CD4-positive, alpha-beta T cell treated with Interleukin-21 for 1 hour (primary cell): ENCODE measurements around the gene ITGB7.

ENCODE experiments used
- DNase-seq: peaks from one replicate; pipeline ENCODE4 v3.0.0-alpha.2; 2020

Gene ITGB7, protein sequence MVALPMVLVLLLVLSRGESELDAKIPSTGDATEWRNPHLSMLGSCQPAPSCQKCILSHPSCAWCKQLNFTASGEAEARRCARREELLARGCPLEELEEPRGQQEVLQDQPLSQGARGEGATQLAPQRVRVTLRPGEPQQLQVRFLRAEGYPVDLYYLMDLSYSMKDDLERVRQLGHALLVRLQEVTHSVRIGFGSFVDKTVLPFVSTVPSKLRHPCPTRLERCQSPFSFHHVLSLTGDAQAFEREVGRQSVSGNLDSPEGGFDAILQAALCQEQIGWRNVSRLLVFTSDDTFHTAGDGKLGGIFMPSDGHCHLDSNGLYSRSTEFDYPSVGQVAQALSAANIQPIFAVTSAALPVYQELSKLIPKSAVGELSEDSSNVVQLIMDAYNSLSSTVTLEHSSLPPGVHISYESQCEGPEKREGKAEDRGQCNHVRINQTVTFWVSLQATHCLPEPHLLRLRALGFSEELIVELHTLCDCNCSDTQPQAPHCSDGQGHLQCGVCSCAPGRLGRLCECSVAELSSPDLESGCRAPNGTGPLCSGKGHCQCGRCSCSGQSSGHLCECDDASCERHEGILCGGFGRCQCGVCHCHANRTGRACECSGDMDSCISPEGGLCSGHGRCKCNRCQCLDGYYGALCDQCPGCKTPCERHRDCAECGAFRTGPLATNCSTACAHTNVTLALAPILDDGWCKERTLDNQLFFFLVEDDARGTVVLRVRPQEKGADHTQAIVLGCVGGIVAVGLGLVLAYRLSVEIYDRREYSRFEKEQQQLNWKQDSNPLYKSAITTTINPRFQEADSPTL

GRCh38 chr12:53207042-53207441, at the start of gene ITGB7:
ITGB7 (minus strand) TSS chr12:53207251; CDS start chr12:53200443, 6,808 bp downstream.
- DNase-seq = peak; percentile 77

- no peak for DNase-seq
Measured at GRCh38 chr12:53255996-53256395, 48.9 kb upstream of the ITGB7 start.

DNA sequence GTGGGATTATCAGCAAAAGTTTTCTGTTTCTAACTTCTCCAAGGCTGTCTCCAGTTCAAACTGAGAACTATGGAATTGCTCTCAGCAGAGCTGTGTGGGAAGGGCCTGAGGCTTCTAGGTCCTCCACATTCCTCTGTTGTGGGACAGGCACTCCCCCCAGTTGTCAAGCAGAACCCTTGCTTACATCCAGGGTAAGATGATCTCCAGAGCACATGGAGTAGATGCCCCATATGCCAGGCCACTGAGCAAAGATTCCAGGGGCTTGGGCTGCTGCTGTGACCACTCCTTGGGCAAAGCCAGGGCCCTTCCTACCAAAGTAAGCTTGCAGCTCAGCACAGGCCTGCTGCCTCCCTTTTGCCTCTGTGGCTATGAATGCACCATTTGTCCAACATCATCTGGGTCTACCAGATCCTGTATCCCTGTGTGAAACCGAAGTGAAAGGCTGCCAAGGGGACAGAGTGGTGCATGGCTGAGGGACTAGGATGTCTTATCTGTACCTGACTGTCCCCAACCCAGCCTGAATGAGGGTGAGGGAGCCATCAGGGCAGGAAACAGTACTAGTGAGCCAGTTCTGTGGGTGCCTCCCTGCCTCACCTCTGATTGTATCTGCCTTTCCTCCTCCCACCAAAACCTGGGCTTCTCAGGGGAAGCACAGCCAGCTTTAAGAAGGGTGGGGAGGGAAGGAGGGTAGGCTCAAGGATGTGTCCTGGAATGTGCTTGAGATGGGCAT, 47.9 kb upstream of the ITGB7 start:
- DNase-seq = no peak

- DNase-seq = no peak
Measured at GRCh38 chr12:53253298-53253697, 46.2 kb upstream of the ITGB7 start.

GRCh38 chr12:53252349-53252916, 45.4 kb upstream of the ITGB7 start:
- no peak for DNase-seq

DNA sequence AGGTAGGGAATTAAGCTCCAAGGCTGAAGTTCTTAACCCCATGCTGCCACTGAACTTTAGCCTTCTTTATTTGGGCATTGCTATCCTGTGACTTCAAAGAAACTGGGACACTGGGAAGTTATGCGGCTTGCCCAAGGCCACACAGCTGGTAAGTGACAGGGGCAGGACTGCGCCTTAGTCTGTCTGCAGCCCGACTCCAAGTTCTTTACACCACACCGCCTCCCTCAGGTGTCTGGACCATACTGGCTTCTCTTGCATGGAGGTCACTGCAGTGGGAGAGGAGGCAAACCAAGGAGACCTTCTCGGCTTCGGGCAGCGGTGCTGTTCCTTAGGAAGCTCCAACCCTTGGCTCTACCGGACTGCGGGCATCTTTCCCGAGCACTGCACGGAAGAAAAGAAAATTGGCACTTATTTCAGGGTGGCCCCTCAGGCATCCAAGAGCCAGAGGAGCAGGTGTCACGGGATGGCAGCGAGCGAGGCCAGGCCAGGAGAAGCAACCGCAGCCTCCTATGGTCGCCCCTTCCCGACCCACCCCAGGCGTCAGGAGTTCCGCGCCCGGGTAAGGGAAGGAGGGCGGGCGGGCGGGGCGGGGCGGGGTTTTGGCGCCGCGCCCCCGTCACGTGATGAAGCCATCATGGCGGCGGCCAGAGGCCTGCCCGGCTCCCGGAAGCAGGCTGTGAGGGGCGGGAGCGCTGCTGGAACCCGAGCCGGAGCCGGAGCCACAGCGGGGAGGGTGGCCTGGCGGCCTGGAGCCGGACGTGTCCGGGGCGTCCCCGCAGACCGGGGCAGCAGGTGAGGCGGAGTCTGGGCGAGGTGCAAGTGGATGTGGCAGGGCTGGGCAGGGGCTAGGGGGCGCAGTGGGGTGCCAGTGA, 44.7 kb upstream of the ITGB7 start:
- DNase-seq = peak; percentile 77

- DNase-seq = no peak
Measured at GRCh38 chr12:53245286-53245685, 38.2 kb upstream of the ITGB7 start.

DNA sequence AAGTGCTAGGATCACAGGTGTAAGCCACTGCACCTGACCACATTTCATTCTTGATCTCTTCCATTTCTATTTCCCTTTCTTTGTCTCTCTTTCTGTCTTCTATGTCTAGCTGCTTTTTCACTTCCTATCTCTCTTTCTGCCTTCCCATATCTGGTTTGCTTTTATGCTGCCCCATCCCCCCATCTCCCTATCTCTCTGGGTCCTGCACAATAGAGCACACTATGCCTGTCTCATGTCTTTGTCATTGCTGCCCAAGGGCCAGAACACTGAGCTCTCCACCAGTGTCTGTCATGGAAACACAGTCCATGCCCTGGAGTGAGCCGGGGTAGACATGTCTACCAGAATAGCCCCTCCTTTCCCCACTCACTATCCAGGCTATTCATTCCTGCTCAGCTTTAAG, 37.3 kb upstream of the ITGB7 start:
- no peak for DNase-seq

DNA sequence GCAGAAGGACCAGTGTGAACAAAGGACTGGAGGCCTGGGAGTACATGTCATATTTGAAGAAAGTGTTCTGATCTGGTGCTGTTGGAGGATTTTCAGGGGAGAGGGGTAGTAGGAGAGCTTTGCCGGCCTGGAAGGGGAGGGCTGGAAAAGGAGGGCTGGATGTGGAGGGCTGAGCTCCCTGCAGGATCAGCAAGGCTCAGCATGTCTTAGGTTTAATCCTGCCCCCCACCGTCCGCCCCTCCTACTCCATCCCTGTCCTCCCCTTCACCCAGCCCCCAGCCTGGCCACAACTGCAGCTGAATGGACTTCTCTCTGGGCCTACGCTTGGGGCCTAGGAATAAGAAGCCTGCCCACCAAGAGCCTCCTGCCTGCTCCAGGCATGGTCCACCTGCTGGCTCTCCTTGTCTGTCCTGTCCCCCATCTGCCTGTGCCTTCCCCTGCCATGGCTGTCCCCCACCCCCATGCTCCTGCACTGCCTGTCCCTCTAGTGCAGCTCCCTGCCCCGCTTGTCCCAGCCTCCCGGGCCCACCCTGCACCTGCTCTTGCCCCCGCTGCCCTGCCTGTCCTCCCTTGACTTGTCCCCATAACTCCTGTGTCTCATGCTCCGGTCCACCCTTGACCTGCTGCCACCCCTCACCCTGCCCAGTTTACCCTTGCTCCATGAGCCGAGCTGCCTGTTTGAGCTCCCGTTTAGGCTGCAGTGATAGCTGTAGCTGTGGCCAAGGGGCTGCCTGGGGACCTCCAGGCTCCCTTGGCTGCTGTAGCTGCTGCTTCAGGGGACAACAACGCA, 34.8 kb upstream of the ITGB7 start:
- no peak for DNase-seq

- no peak for DNase-seq
Measured at GRCh38 chr12:53239643-53240258, 32.7 kb upstream of the ITGB7 start.

DNA sequence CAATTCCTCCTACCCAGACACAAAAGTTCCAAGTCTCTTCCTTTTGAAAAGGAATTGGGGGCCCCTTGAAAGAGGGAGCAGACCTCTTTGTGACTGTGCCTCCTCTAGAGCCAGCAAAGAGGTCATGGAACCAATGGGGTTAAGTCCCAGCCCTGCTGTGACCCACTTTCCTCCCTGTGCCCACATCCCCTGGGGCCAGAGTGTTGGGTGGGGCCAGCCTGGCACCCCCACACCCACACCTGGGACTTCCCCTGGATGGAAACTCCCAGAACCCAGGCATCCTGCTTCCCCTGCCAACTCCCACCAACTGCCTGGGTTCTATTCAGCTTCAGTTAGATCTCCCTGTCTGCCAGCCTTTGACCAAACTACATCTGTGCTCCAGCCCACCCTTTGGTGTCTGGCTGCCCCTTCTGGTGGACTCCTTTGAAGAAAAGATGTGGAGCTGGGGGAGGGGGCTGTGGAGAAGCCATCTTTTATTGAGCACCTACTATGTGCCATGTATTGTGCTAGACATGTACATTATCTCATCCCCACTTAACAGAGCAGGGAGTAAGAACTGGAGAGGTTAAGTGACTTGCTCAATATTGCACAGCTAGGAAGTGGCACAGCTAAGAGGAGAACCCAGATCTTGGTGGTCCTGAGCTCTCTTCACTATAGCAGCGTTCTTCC, 29.5 kb upstream of the ITGB7 start:
- DNase-seq = peak; percentile 80

DNA sequence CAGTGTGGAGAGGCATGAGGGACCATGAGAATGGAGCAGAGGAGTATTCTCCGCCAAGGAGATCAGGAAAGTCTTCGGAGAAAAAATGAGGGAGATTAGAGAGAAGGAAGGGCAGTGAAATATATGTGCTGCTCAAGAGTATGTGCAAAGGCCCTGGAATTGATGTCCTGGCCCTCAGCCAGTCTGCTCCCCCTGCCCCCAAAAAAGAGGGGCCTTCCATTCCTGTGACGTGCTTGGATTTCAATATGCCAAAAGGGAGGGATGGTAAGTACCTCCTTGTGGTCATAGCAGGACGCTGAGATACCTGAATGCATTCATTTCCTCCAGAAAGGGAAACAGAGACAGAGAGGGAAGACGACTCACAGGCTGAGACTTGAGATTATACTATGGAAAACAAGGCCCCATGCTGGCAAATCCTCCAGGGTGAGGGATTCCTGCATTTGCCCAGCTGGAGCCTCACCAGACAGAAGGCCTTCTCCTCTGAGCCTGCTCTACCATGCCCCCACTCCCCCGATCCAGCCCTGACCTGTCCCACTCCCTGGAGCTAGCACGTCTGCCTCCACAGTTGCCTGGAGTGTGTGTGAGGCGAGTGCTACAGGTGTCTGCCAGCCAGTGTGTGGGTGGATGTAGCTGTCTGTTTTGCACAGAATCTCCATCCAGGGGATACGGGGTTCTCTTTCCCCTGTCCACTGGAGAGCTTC, 28.8 kb upstream of the ITGB7 start:
- no peak for DNase-seq

DNA sequence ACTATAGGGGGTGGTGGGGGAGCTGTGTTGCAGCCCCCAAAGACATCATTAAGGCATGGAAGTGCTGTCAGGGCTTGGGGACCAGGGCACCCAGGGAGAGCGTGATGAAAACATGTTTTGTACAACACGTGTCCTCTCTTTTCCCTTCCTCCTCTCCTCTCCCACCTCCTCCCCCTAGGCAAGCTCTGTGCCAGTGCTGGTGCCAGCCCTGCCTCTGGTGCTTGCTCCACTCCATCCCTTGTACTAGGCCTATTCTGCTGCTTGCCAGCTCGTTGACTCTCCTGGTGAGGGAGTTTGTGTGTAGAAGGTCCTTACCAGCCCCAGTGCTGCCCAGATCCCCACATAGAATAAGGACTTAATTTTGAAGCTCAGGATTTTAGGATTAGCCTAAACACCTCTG, 28.1 kb upstream of the ITGB7 start:
- no peak for DNase-seq

- DNase-seq = no peak
Measured at GRCh38 chr12:53234271-53234914, 27.3 kb upstream of the ITGB7 start.

GRCh38 chr12:53233671-53234121, 26.6 kb upstream of the ITGB7 start:
- DNase-seq = no peak

DNA sequence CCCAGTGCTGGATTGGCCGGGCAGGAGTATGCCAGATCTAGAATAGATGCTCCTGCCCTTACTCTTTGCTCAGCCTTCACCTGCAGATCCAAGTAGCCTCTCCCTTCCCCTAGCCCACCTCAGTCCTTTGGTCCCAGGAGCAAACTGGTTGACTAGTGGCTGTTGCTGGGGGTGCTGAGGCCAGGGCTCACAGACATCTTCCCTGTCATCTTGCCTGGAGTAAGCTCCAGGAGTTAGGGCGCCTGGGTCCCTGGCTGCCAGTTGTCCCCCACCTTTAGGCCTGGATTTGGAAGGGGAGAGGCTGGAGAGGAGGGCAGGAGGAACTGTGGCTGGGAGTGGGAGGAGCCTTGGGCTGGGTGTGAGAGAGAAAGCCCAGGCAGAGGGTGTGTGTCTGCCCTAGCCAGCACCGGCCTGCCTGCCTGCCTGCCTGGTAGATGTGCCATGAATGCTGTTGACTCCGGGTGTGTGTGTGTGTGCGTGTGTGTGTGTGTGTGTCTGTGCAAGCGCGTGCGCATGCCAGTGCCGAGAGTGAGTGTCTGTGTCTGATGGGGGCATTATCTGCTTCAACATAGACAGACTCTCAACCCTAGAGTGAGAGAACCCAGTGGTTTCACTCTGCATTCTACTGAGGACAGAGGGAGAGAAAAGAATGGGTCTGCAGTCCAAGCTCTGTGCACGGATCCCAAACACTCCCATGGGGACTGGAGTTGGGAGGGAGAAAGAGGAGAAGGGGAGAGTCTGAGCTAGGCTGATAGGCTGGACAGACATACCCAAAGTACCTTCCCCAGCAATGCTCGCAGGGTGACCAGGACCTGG, 25.8 kb upstream of the ITGB7 start:
- peak; percentile 58 for DNase-seq

DNA sequence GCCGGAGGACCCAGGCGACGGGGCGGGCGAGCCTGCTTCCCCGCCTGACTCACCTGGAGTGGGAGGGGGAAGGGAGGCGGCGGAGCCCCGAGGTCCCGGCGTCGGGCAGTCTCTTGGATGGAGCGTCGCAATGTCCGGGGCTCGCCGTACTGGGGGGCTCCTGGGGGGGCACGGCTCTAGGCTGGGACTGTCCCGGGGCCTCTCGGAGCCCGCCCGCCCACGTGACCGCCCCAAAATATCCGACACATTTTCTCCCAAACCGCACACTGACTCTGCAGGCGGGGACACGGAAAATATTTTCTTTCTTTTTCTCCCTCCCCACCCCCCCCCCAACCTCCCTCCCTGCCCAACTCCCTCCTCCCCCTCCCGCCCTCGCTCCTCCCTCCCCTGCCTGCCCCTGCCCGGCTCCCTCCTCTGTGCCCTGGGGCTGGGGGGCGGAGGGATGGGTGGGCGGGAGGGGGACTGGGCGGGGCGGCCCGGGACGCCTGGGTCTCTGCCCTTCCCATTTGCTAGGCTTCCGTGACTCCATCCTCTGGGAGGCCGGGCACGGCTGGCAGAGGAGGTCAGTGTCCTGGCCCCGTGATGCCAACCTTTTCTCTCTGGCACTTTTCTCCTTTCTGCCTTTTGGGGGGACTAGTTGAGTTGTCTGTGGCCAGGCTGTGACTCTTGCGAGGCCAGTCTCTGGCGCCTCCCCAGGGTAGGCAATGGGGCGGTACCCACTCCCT, 25.0 kb upstream of the ITGB7 start, which contains the start of gene RARG:
TSS of gene RARG (minus strand) at position 289 of the 725 bp plus-strand sequence. CDS start 4,664 bp downstream, outside the sequence.
- DNase-seq = peak; percentile 78
